IMR-90 (cell line): ENCODE measurements around the gene NDUFB7. TPM values are rescaled to one million over a fixed set of nuclear protein-coding genes. Genes with fewer than 3 reads are reported as not detected.
A peak's percentile ranks its signal among the peaks of the same experiment; 100 is the strongest.

Experiments used
- ATAC-seq: fragments of 200-7000 bp; cut with Tn5 transposase; 2 replicates; pipeline ENCODE4 v1.9.1; 2020; ENCODE audit warnings: low read depth, mild to moderate bottlenecking, moderate library complexity
- BruUV-seq: library from RNA; stranded (reverse); fragments of 400-500 nt; replicated peaks from 2 replicates; lab custom pipeline; 2021; lab: Mats Ljungman, UMichigan
- CTCF ChIA-PET: fragments of 300-600 bp; formaldehyde crosslinking; extraction: SDS; loops from one replicate; lab custom pipeline; 2021; ENCODE audit warnings: antibody characterized with exemption; lab: Yijun Ruan, JAX
- POLR2A ChIA-PET: fragments of 300-600 bp; sonication (Branson Sonifier 250); formaldehyde crosslinking; loops from one replicate; lab custom pipeline; 2022; ENCODE audit warnings: antibody characterized with exemption; ENCODE audit not compliant: unreplicated experiment; lab: Charles Lee
- DNase-seq: peaks from one replicate; pipeline ENCODE4 v3.0.0; 2013
- H2AFZ ChIP-seq: replicated peaks from 2 replicates; pipeline ENCODE3; 2013; ENCODE audit warnings: low read length, mild to moderate bottlenecking; ENCODE audit not compliant: poor library complexity
- H2AK5ac ChIP-seq: 2 replicates; pipeline ENCODE4 v1.6.1; 2013; ENCODE audit warnings: low read depth, low read length, inconsistent platforms
- H2AK9ac ChIP-seq: replicated peaks from 2 replicates; pipeline ENCODE3; 2013; ENCODE audit warnings: mild to moderate bottlenecking, low read depth, low read length, moderate library complexity; ENCODE audit not compliant: poor library complexity
- H2BK120ac ChIP-seq: 2 replicates; pipeline ENCODE4 v1.6.1; 2013; ENCODE audit warnings: low read depth, low read length, inconsistent platforms
- H2BK15ac ChIP-seq: 3 replicates; pipeline ENCODE4 v1.6.1; 2013; ENCODE audit warnings: low read depth, low read length, inconsistent platforms
- H2BK20ac ChIP-seq: 2 replicates; pipeline ENCODE4 v1.6.1; 2013; ENCODE audit warnings: low read depth, mild to moderate bottlenecking, inconsistent platforms, low read length, moderate library complexity
- H2BK5ac ChIP-seq: 2 replicates; pipeline ENCODE4 v1.6.1; 2013; ENCODE audit warnings: mild to moderate bottlenecking, low read depth, low read length, inconsistent platforms; ENCODE audit not compliant: poor library complexity, severe bottlenecking
- H3K14ac ChIP-seq: replicated peaks from 2 replicates; pipeline ENCODE4 v1.6.1; 2013; ENCODE audit warnings: low read depth, low read length, inconsistent platforms
- H3K18ac ChIP-seq: 2 replicates; pipeline ENCODE4 v1.6.1; 2013; ENCODE audit warnings: low read depth, low read length, control low read depth
- H3K23ac ChIP-seq: 2 replicates; pipeline ENCODE4 v1.6.1; 2013; ENCODE audit warnings: low read depth, low read length, inconsistent platforms
- H3K27ac ChIP-seq: 2 replicates; pipeline ENCODE4 v1.5.1; 2013; ENCODE audit warnings: mild to moderate bottlenecking, control low read depth, low read length; ENCODE audit not compliant: insufficient read depth
- H3K27me3 ChIP-seq: 2 replicates; pipeline ENCODE4 v1.6.1; 2013; ENCODE audit warnings: low read length; ENCODE audit not compliant: control insufficient read depth, insufficient read depth
- H3K36me3 ChIP-seq: 2 replicates; pipeline ENCODE4 v1.6.1; 2013; ENCODE audit warnings: low read length, mixed read lengths; ENCODE audit not compliant: control insufficient read depth, insufficient read depth
- H3K4ac ChIP-seq: 2 replicates; pipeline ENCODE4 v1.6.1; 2013; ENCODE audit warnings: low read depth, low read length, inconsistent platforms
- H3K4me1 ChIP-seq: 2 replicates; pipeline ENCODE4 v1.6.1; 2013; ENCODE audit warnings: low read length, mixed read lengths; ENCODE audit not compliant: control insufficient read depth, insufficient read depth
- H3K4me2 ChIP-seq: 2 replicates; pipeline ENCODE4 v1.6.1; 2013; ENCODE audit warnings: low read depth, mild to moderate bottlenecking, control low read depth, low read length, moderate library complexity
- H3K4me3 ChIP-seq: 2 replicates; pipeline ENCODE4 v1.5.1; 2013; ENCODE audit warnings: low read depth, mild to moderate bottlenecking, control low read depth, low read length, moderate library complexity; ENCODE audit not compliant: insufficient read depth
- H3K56ac ChIP-seq: 2 replicates; pipeline ENCODE4 v1.6.1; 2013; ENCODE audit warnings: low read length, inconsistent platforms; ENCODE audit not compliant: insufficient read depth; ENCODE audit errors: extremely low read depth
- H3K79me1 ChIP-seq, 2 experiments: 2 replicates each; pipeline ENCODE4 v1.6.1; 2013; ENCODE audit warnings: low read length in 2 of 2, inconsistent platforms in 1 of 2, low read depth in 1 of 2
- H3K9ac ChIP-seq: 2 replicates; pipeline ENCODE4 v1.6.1; 2013; ENCODE audit warnings: low read depth, low read length, control low read depth
- H3K9me1 ChIP-seq: 2 replicates; pipeline ENCODE4 v1.6.1; 2013; ENCODE audit warnings: low read length, inconsistent platforms; ENCODE audit not compliant: insufficient read depth
- H3K9me3 ChIP-seq: 2 replicates; pipeline ENCODE4 v1.6.1; 2013; ENCODE audit warnings: low read length; ENCODE audit not compliant: control insufficient read depth, insufficient read depth
- H4K20me1 ChIP-seq: 2 replicates; pipeline ENCODE4 v1.6.1; 2013; ENCODE audit warnings: low read length, inconsistent platforms; ENCODE audit not compliant: insufficient read depth
- H4K5ac ChIP-seq: 2 replicates; pipeline ENCODE4 v1.6.1; 2013; ENCODE audit warnings: mild to moderate bottlenecking, low read depth, low read length, control low read depth
- H4K8ac ChIP-seq, 2 experiments: 2 replicates each; pipeline ENCODE4 v1.6.1; 2013; ENCODE audit warnings: low read depth in 2 of 2, low read length in 2 of 2, control low read depth in 1 of 2, inconsistent platforms in 1 of 2
- H4K91ac ChIP-seq: 2 replicates; pipeline ENCODE4 v1.6.1; 2013; ENCODE audit warnings: low read depth, low read length, inconsistent platforms; ENCODE audit not compliant: insufficient read depth
- BHLHE40 ChIP-seq: fragments of 150-350 bp; IDR thresholded peaks from 2 replicates; pipeline ENCODE4 v1.6.1; 2016; ENCODE audit warnings: mild to moderate bottlenecking, low read depth, low read length
- CEBPB ChIP-seq: IDR thresholded peaks from 2 replicates; pipeline ENCODE4 v1.6.1; 2012; ENCODE audit warnings: low read depth, low read length, improper control_type of control experiment
- CHD1 ChIP-seq: IDR thresholded peaks from 2 replicates; pipeline ENCODE4 v1.6.1; 2012; ENCODE audit warnings: low read depth, low read length, improper control_type of control experiment
- FOS ChIP-seq: fragments of 150-350 bp; IDR thresholded peaks from 2 replicates; pipeline ENCODE4 v1.6.1; 2016; ENCODE audit warnings: low read depth, low read length
- MAFK ChIP-seq: IDR thresholded peaks from 2 replicates; pipeline ENCODE4 v1.6.1; 2012; ENCODE audit warnings: low read depth, low read length, improper control_type of control experiment
- MAZ ChIP-seq: IDR thresholded peaks from 2 replicates; pipeline ENCODE4 v1.6.1; 2012; ENCODE audit warnings: low read depth, mild to moderate bottlenecking, low read length, improper control_type of control experiment, moderate library complexity, borderline replicate concordance
- MXI1 ChIP-seq: IDR thresholded peaks from 2 replicates; pipeline ENCODE4 v1.6.1; 2012; ENCODE audit warnings: low read depth, mild to moderate bottlenecking, low read length, moderate library complexity, borderline replicate concordance
- NFE2L2 ChIP-seq: fragments of 150-350 bp; IDR thresholded peaks from 2 replicates; pipeline ENCODE4 v1.6.1; 2016; ENCODE audit warnings: low read depth, mild to moderate bottlenecking, low read length
- POLR2A ChIP-seq: IDR thresholded peaks from 2 replicates; pipeline ENCODE4 v1.6.1; 2012; ENCODE audit warnings: mild to moderate bottlenecking, low read depth, low read length
- RCOR1 ChIP-seq: IDR thresholded peaks from 2 replicates; pipeline ENCODE4 v1.6.1; 2012; ENCODE audit warnings: mild to moderate bottlenecking, low read length, improper control_type of control experiment; ENCODE audit not compliant: insufficient replicate concordance
- RFX5 ChIP-seq: IDR thresholded peaks from 2 replicates; pipeline ENCODE4 v1.8.0; 2012; ENCODE audit warnings: low read depth, mild to moderate bottlenecking, low read length, moderate library complexity
- SMC3 ChIP-seq: fragments of 150-350 bp; IDR thresholded peaks from 2 replicates; pipeline ENCODE4 v1.6.1; 2016; ENCODE audit warnings: low read depth, mild to moderate bottlenecking, antibody characterized with exemption, low read length, moderate library complexity
- WGBS, 2 experiments: methylation state at CpG; one replicate each; pipeline versions ENCODE4 v1.1.5 to v1.1.7; 2013; ENCODE audit warnings: missing lambda C conversion rate in 2 of 2; ENCODE audit not compliant: insufficient read length in 1 of 2; ENCODE audit errors: extremely low coverage in 2 of 2; 5-methylcytosine and 5-hydroxymethylcytosine counted together
- dilution Hi-C: fragments of 300-500 bp; cut with HindIII; formaldehyde crosslinking; loops from one replicate; pipeline ENCODE4 v1.14.3; 2018; ENCODE audit warnings: low sequenced_read_pairs; ENCODE audit not compliant: unreplicated experiment
- in situ Hi-C: fragments of 300-500 bp; cut with MboI; formaldehyde crosslinking; loops from 3 replicates; pipeline ENCODE4 v1.14.3; 2019; ENCODE audit warnings: low sequenced_read_pairs, inconsistent platforms, mixed read lengths
- intact Hi-C: fragments of 100-400 bp; cut with micrococcal nuclease; formaldehyde crosslinking; loops from 2 replicates; pipeline ENCODE4 v1.10.0; 2022
- polyA plus RNA-seq, 3 experiments: library from polyadenylated mRNA; depleted of rRNA; stranded (reverse); fragments of >200 nt; gene quantifications; 2 replicates each; pipeline ENCODE4 v1.2.3, GENCODE V29; 2012; ENCODE audit warnings: low replicate concordance in 1 of 3
- total RNA-seq: library from RNA; depleted of rRNA; stranded (reverse); fragments of >200 nt; gene quantifications from 2 replicates; pipeline ENCODE4 v1.2.3, GENCODE V29; 2012
- TF ChIP-seq, protein P1 (sequence below): fragments of 150-350 bp; IDR thresholded peaks from 2 replicates; pipeline ENCODE4 v1.6.1; 2016; ENCODE audit warnings: low read depth, mild to moderate bottlenecking, low read length, moderate library complexity, borderline replicate concordance
- TF ChIP-seq, protein P2 (sequence below): fragments of 150-350 bp; IDR thresholded peaks from 2 replicates; pipeline ENCODE4 v1.6.1; 2017; ENCODE audit warnings: mild to moderate bottlenecking, antibody characterized with exemption, low read length, low read depth
- TF ChIP-seq, protein P3 (sequence below): conservative IDR thresholded peaks from 2 replicates; pipeline ENCODE4 v1.5.1; 2012; ENCODE audit warnings: mild to moderate bottlenecking, low read depth, low read length, improper control_type of control experiment

The NDUFB7 gene
- total and polyA plus RNA-seq, 2 of the 4 experiments (the other 2 are of a cell fraction) = 436 to 523 TPM

DNA sequence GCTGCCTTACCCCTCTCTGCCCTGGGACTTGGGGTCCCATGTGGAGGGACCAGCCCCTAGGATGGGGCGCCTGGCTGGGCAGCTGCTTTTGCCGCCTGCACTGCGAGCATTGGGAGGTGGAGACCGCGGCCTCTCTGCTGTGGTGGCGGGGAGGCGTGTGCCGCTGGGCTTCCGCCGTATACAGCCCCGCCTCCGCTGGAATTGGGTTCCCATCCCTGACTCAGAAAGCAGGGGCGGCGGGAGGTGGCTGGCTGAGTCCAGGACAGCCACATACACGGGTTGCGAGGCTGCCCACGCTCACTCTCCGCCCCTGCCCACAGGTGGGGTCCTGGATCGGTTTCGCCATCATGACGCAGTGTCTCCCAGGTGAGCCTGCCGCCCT, 6.6 kb downstream of the NDUFB7 start:
- intact Hi-C loops (no loop called here), dilution Hi-C loops (no loop called here), in situ Hi-C loops (loop anchor here (25.0 kb wide), 1 partner anchor 872 kb away; the partner anchor contains the start of gene WIZ)
- POLR2A ChIA-PET = no interaction called here
- H3K14ac ChIP-seq = no peak overlapping the region
- H3K4me2 ChIP-seq = no peak overlapping the region
- H3K4ac ChIP-seq = no peak overlapping the region
- no peak overlapping the region for H2BK120ac ChIP-seq
- H3K4me3 ChIP-seq = no peak overlapping the region
- no TSS peak for BruUV-seq
- no peaks in the 10 kb centered on the region for H3K27me3 ChIP-seq
- peaks cover 5% of the 10 kb centered on the region; the same call in 1 of the 2 replicates for H3K4me1 ChIP-seq
- H2AFZ ChIP-seq = peak overlapping the region; percentile 32
- H3K9me3 ChIP-seq = no peaks in the 10 kb centered on the region
- H3K27ac ChIP-seq = no peak overlapping the region
- peaks cover 15 to 29% of the 10 kb centered on the region in 2 experiments for H3K79me1 ChIP-seq
- WGBS, 2 experiments = 95% methylated on average over 18 of the region's 22 CpGs; no CpG with 5 or more reads in 1 of the 2 experiments
- no peak overlapping the region for H3K56ac ChIP-seq
- H2BK5ac ChIP-seq = no peak overlapping the region
- H2BK20ac ChIP-seq = no peak overlapping the region
- DNase-seq (no peak), ATAC-seq (no peak)
- H4K20me1 ChIP-seq = 0 out of 2 replicates have a peak, but pooled peaks cover 4% of the 10 kb centered on the region
- peaks cover 17% of the 10 kb centered on the region for H3K36me3 ChIP-seq
- H3K9me1 ChIP-seq = 0 out of 2 replicates have a peak, but pooled peaks cover 5% of the 10 kb centered on the region
- no peak overlapping the region for H2AK5ac ChIP-seq
- TF ChIP-seq POLR2A = no peak
- TF ChIP-seq SMC3 = no peak
- TF ChIP-seq CEBPB = no peak
- TF ChIP-seq, protein P1, sequence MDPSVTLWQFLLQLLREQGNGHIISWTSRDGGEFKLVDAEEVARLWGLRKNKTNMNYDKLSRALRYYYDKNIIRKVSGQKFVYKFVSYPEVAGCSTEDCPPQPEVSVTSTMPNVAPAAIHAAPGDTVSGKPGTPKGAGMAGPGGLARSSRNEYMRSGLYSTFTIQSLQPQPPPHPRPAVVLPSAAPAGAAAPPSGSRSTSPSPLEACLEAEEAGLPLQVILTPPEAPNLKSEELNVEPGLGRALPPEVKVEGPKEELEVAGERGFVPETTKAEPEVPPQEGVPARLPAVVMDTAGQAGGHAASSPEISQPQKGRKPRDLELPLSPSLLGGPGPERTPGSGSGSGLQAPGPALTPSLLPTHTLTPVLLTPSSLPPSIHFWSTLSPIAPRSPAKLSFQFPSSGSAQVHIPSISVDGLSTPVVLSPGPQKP = no peak
- no peak for TF ChIP-seq MXI1
- TF ChIP-seq, protein P2, sequence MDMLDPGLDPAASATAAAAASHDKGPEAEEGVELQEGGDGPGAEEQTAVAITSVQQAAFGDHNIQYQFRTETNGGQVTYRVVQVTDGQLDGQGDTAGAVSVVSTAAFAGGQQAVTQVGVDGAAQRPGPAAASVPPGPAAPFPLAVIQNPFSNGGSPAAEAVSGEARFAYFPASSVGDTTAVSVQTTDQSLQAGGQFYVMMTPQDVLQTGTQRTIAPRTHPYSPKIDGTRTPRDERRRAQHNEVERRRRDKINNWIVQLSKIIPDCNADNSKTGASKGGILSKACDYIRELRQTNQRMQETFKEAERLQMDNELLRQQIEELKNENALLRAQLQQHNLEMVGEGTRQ = no peak
- TF ChIP-seq RFX5 = no peak
- TF ChIP-seq NFE2L2 = no peak
- TF ChIP-seq RCOR1 = no peak
- no peak for TF ChIP-seq MAZ
- no peak for TF ChIP-seq CHD1
- TF ChIP-seq, protein P3, sequence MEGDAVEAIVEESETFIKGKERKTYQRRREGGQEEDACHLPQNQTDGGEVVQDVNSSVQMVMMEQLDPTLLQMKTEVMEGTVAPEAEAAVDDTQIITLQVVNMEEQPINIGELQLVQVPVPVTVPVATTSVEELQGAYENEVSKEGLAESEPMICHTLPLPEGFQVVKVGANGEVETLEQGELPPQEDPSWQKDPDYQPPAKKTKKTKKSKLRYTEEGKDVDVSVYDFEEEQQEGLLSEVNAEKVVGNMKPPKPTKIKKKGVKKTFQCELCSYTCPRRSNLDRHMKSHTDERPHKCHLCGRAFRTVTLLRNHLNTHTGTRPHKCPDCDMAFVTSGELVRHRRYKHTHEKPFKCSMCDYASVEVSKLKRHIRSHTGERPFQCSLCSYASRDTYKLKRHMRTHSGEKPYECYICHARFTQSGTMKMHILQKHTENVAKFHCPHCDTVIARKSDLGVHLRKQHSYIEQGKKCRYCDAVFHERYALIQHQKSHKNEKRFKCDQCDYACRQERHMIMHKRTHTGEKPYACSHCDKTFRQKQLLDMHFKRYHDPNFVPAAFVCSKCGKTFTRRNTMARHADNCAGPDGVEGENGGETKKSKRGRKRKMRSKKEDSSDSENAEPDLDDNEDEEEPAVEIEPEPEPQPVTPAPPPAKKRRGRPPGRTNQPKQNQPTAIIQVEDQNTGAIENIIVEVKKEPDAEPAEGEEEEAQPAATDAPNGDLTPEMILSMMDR = no peak
- no peak for TF ChIP-seq MAFK
- no peak for TF ChIP-seq BHLHE40
- TF ChIP-seq FOS = no peak
- no peak overlapping the region for H4K8ac ChIP-seq
- no peak overlapping the region for H4K5ac ChIP-seq
- no peak overlapping the region for H3K18ac ChIP-seq
- H2BK15ac ChIP-seq = no peak overlapping the region
- CTCF ChIA-PET = no interaction called here
- no peak overlapping the region for H4K91ac ChIP-seq
- no peak overlapping the region for H2AK9ac ChIP-seq
- H3K23ac ChIP-seq = no peak overlapping the region
- H3K9ac ChIP-seq = no peak overlapping the region
